Muscle of arm (tissue), 12 donors: ENCODE results near the gene TPM1. TPM values are rescaled to one million over a fixed set of nuclear protein-coding genes. Genes with fewer than 3 reads are reported as not detected.

Experiments
- polyA plus RNA-seq, 12 donors: library from polyadenylated mRNA; unstranded; fragments of 120-200 nt; gene quantifications; one replicate each; pipeline ENCODE4 v1.2.1, GENCODE V29; 2013; ENCODE audit not compliant: insufficient read length in 12 of 12

The TPM1 gene
- polyA plus RNA-seq, 12 donors: 1,610 to 7,782 (median 4,394) TPM

Other genes with a start within 250 kb of the TPM1 start
- 10 to 100 TPM in 11 of 12 donors, not detected in 1; 16.2 to 35.3 (median 18.4) TPM for gene LACTB, start 79.1 kb downstream of the TPM1 start, polyA plus RNA-seq
- 100 to 1,000 TPM in 1 of 12 donors, 10 to 100 TPM in 10, not detected in 1; 46.3 to 248 (median 66.0) TPM for gene RPS27L, start 114.7 kb downstream of the TPM1 start, polyA plus RNA-seq
- 10 to 100 TPM in 11 of 12 donors, not detected in 1; 17.0 to 58.1 (median 22.8) TPM for gene RAB8B, start 146.9 kb downstream of the TPM1 start, polyA plus RNA-seq
- 10 to 100 TPM in 11 of 12 donors, not detected in 1; 11.4 to 15.1 (median 13.8) TPM for gene APH1B, start 234.9 kb downstream of the TPM1 start, polyA plus RNA-seq